SK-N-SH (cell line): ENCODE results near the gene BCO1. TPM values are rescaled to one million over a fixed set of nuclear protein-coding genes. Genes with fewer than 3 reads are reported as not detected.

Experiments used
- CTCF ChIA-PET: fragments of 300-600, 350-600 bp; formaldehyde crosslinking; extraction: SDS; loops from one replicate; lab custom pipeline; 2021; lab: Yijun Ruan, JAX
- POLR2A ChIA-PET: fragments of 350-600 bp; sonication (Branson Sonifier 250); formaldehyde crosslinking; extraction: SDS; loops from one replicate; lab custom pipeline; 2020; ENCODE audit warnings: antibody characterized with exemption, inconsistent platforms; lab: Yijun Ruan, JAX
- DNase-seq: peaks from one replicate; pipeline ENCODE4 v3.0.0; 2012
- H2AFZ ChIP-seq: fragments of 200-600 bp; sonication (generic); 2 replicates; pipeline ENCODE4 v1.8.1; 2016; ENCODE audit warnings: antibody characterized with exemption, mild to moderate bottlenecking, low read depth
- H3F3A ChIP-seq: fragments of 200-600 bp; sonication (generic); replicated peaks from 2 replicates; pipeline ENCODE3; 2016; ENCODE audit warnings: antibody characterized with exemption, mild to moderate bottlenecking; ENCODE audit not compliant: insufficient read depth
- H3K27ac ChIP-seq, 2 experiments: fragments of 200-500 bp in 1 of 2; fragments of 200-600 bp in 1 of 2; sonication (Bioruptor generic) in 1 of 2; sonication (generic), shearing (Covaris generic) in 1 of 2; 2 replicates each; pipeline versions ENCODE4 v1.5.1 to v1.6.1; 2014 to 2016; ENCODE audit warnings: low read depth in 2 of 2, inconsistent platforms in 1 of 2, low read length in 1 of 2, mild to moderate bottlenecking in 1 of 2, mixed read lengths in 1 of 2
- H3K27me3 ChIP-seq: fragments of 200-600 bp; sonication (generic), shearing (Covaris generic); 2 replicates; pipeline ENCODE4 v1.6.1; 2016; ENCODE audit warnings: mixed run types; ENCODE audit not compliant: insufficient read depth
- H3K36me3 ChIP-seq, 2 experiments: fragments of 200-500 bp in 1 of 2; fragments of 200-600 bp in 1 of 2; sonication (Bioruptor generic) in 1 of 2; sonication (generic) in 1 of 2; replicated peaks in 1 of 2; 2 replicates each; pipeline versions ENCODE3 to v1.5.1; 2014 to 2016; ENCODE audit warnings: low read length in 1 of 2, mild to moderate bottlenecking in 1 of 2; ENCODE audit not compliant: insufficient read depth in 2 of 2, control insufficient read depth in 1 of 2
- H3K4me1 ChIP-seq, 2 experiments: fragments of 200-500 bp in 1 of 2; fragments of 200-600 bp in 1 of 2; sonication (Bioruptor generic) in 1 of 2; sonication (generic), shearing (Covaris generic) in 1 of 2; 2 replicates each; pipeline versions ENCODE4 v1.5.1 to v1.6.1; 2014 to 2016; ENCODE audit warnings: low read depth in 1 of 2, low read length in 1 of 2, mixed run types in 1 of 2; ENCODE audit not compliant: insufficient read depth in 2 of 2, control insufficient read depth in 1 of 2
- H3K4me2 ChIP-seq: fragments of 200-600 bp; sonication (generic), shearing (Covaris generic); 2 replicates; pipeline ENCODE4 v1.6.1; 2017; ENCODE audit warnings: mixed run types
- H3K4me3 ChIP-seq, 2 experiments: fragments of 200-500 bp in 1 of 2; fragments of 200-600 bp in 1 of 2; sonication (Bioruptor generic) in 1 of 2; sonication (generic), shearing (Covaris generic) in 1 of 2; 2 replicates each; pipeline versions ENCODE4 v1.5.1 to v1.8.1; 2014 to 2016; ENCODE audit warnings: low read depth in 2 of 2, inconsistent platforms in 1 of 2, low read length in 1 of 2, mild to moderate bottlenecking in 1 of 2, mixed read lengths in 1 of 2, moderate library complexity in 1 of 2
- H3K79me2 ChIP-seq: fragments of 200-600 bp; sonication (generic); 2 replicates; pipeline ENCODE4 v1.8.1; 2017; ENCODE audit warnings: mild to moderate bottlenecking; ENCODE audit not compliant: insufficient read depth
- H3K9ac ChIP-seq: fragments of 200-600 bp; sonication (generic); 2 replicates; pipeline ENCODE4 v1.6.1; 2017; ENCODE audit warnings: mixed run types
- H3K9me2 ChIP-seq: fragments of 200-600 bp; sonication (generic); 2 replicates; pipeline ENCODE4 v1.6.1; 2017; ENCODE audit warnings: mixed run types
- H3K9me3 ChIP-seq: fragments of 200-600 bp; sonication (generic); 2 replicates; pipeline ENCODE4 v1.6.1; 2017; ENCODE audit warnings: mixed run types, mild to moderate bottlenecking, moderate library complexity
- H4K20me1 ChIP-seq: fragments of 200-600 bp; sonication (generic); 2 replicates; pipeline ENCODE4 v1.6.1; 2017; ENCODE audit warnings: mild to moderate bottlenecking, mixed run types; ENCODE audit not compliant: insufficient read depth
- CHD2 ChIP-seq: fragments of 150-350 bp; IDR thresholded peaks from 2 replicates; pipeline ENCODE4 v1.6.1; 2018; ENCODE audit warnings: low read length; ENCODE audit not compliant: partially characterized antibody
- CTCF ChIP-seq: fragments of 200-600 bp; sonication (generic); IDR thresholded peaks from 2 replicates; pipeline ENCODE4 v1.6.1; 2017; ENCODE audit warnings: antibody characterized with exemption, mild to moderate bottlenecking, moderate library complexity
- EP300 ChIP-seq, 2 experiments: IDR thresholded peaks; 2 replicates each; pipeline versions ENCODE4 v1.4.0 to v1.6.1; 2012; ENCODE audit warnings: borderline replicate concordance in 1 of 2, low read depth in 1 of 2, low read length in 1 of 2
- FOXJ3 ChIP-seq: sonication (generic); formaldehyde crosslinking; IDR thresholded peaks from 2 replicates; pipeline ENCODE4 v1.5.1; 2020; ENCODE audit warnings: mild to moderate bottlenecking, missing genetic modification reagents
- FOXM1 ChIP-seq: IDR thresholded peaks from 2 replicates; pipeline ENCODE4 v1.4.0; 2012; ENCODE audit warnings: low read depth, mild to moderate bottlenecking
- GABPA ChIP-seq: IDR thresholded peaks from 2 replicates; pipeline ENCODE4 v1.4.0; 2012; ENCODE audit warnings: low read depth, mild to moderate bottlenecking
- GATA2 ChIP-seq: sonication (generic); formaldehyde crosslinking; IDR thresholded peaks from 2 replicates; pipeline ENCODE4 v1.5.0; 2020; ENCODE audit warnings: mild to moderate bottlenecking, missing genetic modification reagents
- JUND ChIP-seq: IDR thresholded peaks from 2 replicates; pipeline ENCODE4 v1.4.0; 2012
- MEF2A ChIP-seq: IDR thresholded peaks from 2 replicates; pipeline ENCODE4 v1.4.0; 2012; ENCODE audit warnings: low read depth, borderline replicate concordance
- MXI1 ChIP-seq: IDR thresholded peaks from 2 replicates; pipeline ENCODE4 v1.6.1; 2012; ENCODE audit warnings: mild to moderate bottlenecking, low read depth, low read length, improper control_type of control experiment
- NRF1 ChIP-seq: IDR thresholded peaks from 2 replicates; pipeline ENCODE4 v1.6.1; 2012; ENCODE audit warnings: low read depth, mild to moderate bottlenecking, low read length
- RAD21 ChIP-seq: IDR thresholded peaks from 2 replicates; pipeline ENCODE4 v1.6.1; 2012; ENCODE audit warnings: mild to moderate bottlenecking, low read length
- RCOR1 ChIP-seq: fragments of 150-350 bp; IDR thresholded peaks from 2 replicates; pipeline ENCODE4 v1.6.1; 2017; ENCODE audit warnings: antibody characterized with exemption, low read length
- REST ChIP-seq: IDR thresholded peaks from 2 replicates; pipeline ENCODE4 v1.6.1; 2012; ENCODE audit warnings: mild to moderate bottlenecking, low read depth, low read length, moderate library complexity
- RXRA ChIP-seq: IDR thresholded peaks from 2 replicates; pipeline ENCODE4 v1.4.0; 2012; ENCODE audit warnings: low read depth, mild to moderate bottlenecking, borderline replicate concordance
- SIN3A ChIP-seq: IDR thresholded peaks from 2 replicates; pipeline ENCODE4 v1.6.1; 2012; ENCODE audit warnings: low read depth, mild to moderate bottlenecking, low read length, moderate library complexity, borderline replicate concordance
- SMC3 ChIP-seq: IDR thresholded peaks from 2 replicates; pipeline ENCODE4 v1.6.1; 2012; ENCODE audit warnings: low read depth, low read length, improper control_type of control experiment
- TAF1 ChIP-seq: IDR thresholded peaks from 2 replicates; pipeline ENCODE4 v1.6.1; 2012; ENCODE audit warnings: low read depth, mild to moderate bottlenecking, low read length, moderate library complexity, borderline replicate concordance
- TEAD4 ChIP-seq: IDR thresholded peaks from 2 replicates; pipeline ENCODE4 v1.4.0; 2012; ENCODE audit warnings: mild to moderate bottlenecking, borderline replicate concordance; ENCODE audit not compliant: insufficient read depth
- YY1 ChIP-seq: IDR thresholded peaks from 2 replicates; pipeline ENCODE4 v1.4.0; 2012; ENCODE audit warnings: low read depth, mild to moderate bottlenecking
- WGBS: methylation state at CpG from one replicate; pipeline ENCODE4 v1.1.6; 2017; ENCODE audit warnings: low lambda C conversion rate; 5-methylcytosine and 5-hydroxymethylcytosine counted together
- polyA plus RNA-seq, 3 experiments: library from polyadenylated mRNA; depleted of rRNA; stranded (reverse); fragments of >200 nt; gene quantifications; 2 replicates each; pipeline ENCODE4 v1.2.3, GENCODE V29; 2012
- TF ChIP-seq, protein P1 (sequence below): IDR thresholded peaks from 2 replicates; pipeline ENCODE4 v1.4.0; 2012; ENCODE audit warnings: low read depth, borderline replicate concordance
- TF ChIP-seq, protein P2 (sequence below): fragments of 150-350 bp; IDR thresholded peaks from 2 replicates; pipeline ENCODE4 v1.6.1; 2017; ENCODE audit warnings: antibody characterized with exemption, low read length, low read depth, borderline replicate concordance

The BCO1 gene
- polyA plus RNA-seq, 1 of the 3 experiments (the other 2 are of a cell fraction) = 0.02 TPM

DNA sequence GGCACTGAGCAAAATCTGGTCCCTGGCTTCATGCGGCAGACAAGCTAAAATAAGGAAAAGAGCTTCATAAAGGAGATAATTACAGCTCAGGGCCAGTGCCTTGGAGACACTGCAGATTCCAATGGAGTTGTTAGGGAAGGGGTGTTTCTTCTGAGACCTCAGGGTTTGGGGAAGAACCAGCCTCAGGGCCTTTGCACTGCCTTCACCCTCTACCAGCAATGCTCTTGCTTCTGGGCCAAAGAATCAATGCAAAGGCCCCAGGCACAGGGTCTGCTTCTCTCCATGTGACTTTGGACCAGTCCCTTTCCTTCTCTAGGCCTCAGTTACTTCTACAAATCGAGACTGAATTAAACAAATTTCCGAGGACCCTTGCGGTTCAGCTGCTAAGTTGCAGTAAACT is 40.0 kb downstream of the BCO1 start:
- no peak overlapping the region for H3K4me3 ChIP-seq
- no peaks in the 10 kb centered on the region for H3K9me2 ChIP-seq
- CTCF ChIA-PET = no interaction called here
- POLR2A ChIA-PET = interaction anchor here (1.1 kb wide), 1 partner anchor 202 kb away, joined by 3 read pairs; the partner anchor contains the start of gene C16orf46
- no peak overlapping the region for H2AFZ ChIP-seq
- H3K4me2 ChIP-seq = no peak overlapping the region
- H3K36me3 ChIP-seq = no peaks in the 10 kb centered on the region
- H3K79me2 ChIP-seq = no peaks in the 10 kb centered on the region
- 86% methylated on average over 4 of the region's 4 CpGs for whole genome bisulfite sequencing
- H3K27ac ChIP-seq = no peak overlapping the region
- no peaks in the 10 kb centered on the region for H3F3A ChIP-seq
- peaks cover 0 to 8% of the 10 kb centered on the region in 2 experiments; a peak in 1 of 4 replicates for H3K4me1 ChIP-seq
- no peak for DNase-seq
- H3K27me3 ChIP-seq = no peaks in the 10 kb centered on the region
- H4K20me1 ChIP-seq = no peaks in the 10 kb centered on the region
- no peak for TF ChIP-seq MEF2A
- TF ChIP-seq SIN3A = no peak
- TF ChIP-seq JUND = no peak
- TF ChIP-seq FOXJ3 (CRISPR knock-in tag) = no peak
- no peak for TF ChIP-seq RAD21
- TF ChIP-seq TEAD4 = no peak
- TF ChIP-seq, all 33 proteins: peak for 0
- H3K9me3 ChIP-seq = no peaks in the 10 kb centered on the region
- no peak overlapping the region for H3K9ac ChIP-seq

DNA sequence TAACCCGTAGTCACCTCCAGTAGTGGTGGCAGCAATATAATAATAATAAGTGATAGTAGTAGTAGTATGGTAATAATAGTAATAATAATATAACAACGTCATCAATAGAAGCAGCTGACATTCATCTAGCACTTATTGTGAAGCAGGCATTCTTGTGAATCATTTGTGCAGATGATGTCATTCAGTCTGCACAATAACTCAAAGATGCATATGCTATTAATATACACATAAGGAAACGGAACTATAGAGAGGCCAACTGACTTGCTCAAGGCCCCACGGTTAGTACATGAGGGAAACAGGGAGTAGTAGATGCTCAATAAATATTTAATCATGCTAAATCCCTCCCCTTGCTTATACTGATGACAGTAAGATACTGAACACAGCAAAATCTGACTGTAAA is 40.9 kb downstream of the BCO1 start:
- DNase-seq = no peak
- Histone ChIP-seq H3K79me2 (no peaks in the 10 kb centered on the region), H4K20me1 (no peaks in the 10 kb centered on the region), H3F3A (no peaks in the 10 kb centered on the region), H3K4me3 (no peak overlapping the region), H3K36me3 (no peaks in the 10 kb centered on the region), H3K4me2 (no peak overlapping the region), H2AFZ (no peak overlapping the region), H3K9ac (no peak overlapping the region), H3K27me3 (no peaks in the 10 kb centered on the region), H3K9me3 (no peaks in the 10 kb centered on the region), H3K4me1 (peaks cover 0 to 8% of the 10 kb centered on the region in 2 experiments; a peak in 1 of 4 replicates), H3K27ac (no peak overlapping the region), H3K9me2 (no peaks in the 10 kb centered on the region)
- WGBS = 37% methylated on average over 4 of the region's 4 CpGs
- ChIA-PET CTCF (no interaction called here), POLR2A (no interaction called here)
- TF ChIP-seq REST = no peak
- TF ChIP-seq GABPA = no peak
- no peak for TF ChIP-seq EP300 (IDR thresholded peaks at IDR 0.05; ENCODE audit: borderline replicate concordance in 1 of 2, low read depth in 1 of 2, low read length in 1 of 2)
- no peak for TF ChIP-seq RAD21
- no peak for TF ChIP-seq FOXJ3 (CRISPR knock-in tag)
- TF ChIP-seq NRF1 = no peak
- TF ChIP-seq, protein P1, sequence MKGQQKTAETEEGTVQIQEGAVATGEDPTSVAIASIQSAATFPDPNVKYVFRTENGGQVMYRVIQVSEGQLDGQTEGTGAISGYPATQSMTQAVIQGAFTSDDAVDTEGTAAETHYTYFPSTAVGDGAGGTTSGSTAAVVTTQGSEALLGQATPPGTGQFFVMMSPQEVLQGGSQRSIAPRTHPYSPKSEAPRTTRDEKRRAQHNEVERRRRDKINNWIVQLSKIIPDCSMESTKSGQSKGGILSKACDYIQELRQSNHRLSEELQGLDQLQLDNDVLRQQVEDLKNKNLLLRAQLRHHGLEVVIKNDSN = no peak
- no peak for TF ChIP-seq CTCF
- no peak for TF ChIP-seq MXI1
- no peak for TF ChIP-seq CHD2
- TF ChIP-seq RCOR1 = no peak
- no peak for TF ChIP-seq JUND
- no peak for TF ChIP-seq YY1
- no peak for TF ChIP-seq MEF2A
- TF ChIP-seq TAF1 = no peak
- TF ChIP-seq, protein P2, sequence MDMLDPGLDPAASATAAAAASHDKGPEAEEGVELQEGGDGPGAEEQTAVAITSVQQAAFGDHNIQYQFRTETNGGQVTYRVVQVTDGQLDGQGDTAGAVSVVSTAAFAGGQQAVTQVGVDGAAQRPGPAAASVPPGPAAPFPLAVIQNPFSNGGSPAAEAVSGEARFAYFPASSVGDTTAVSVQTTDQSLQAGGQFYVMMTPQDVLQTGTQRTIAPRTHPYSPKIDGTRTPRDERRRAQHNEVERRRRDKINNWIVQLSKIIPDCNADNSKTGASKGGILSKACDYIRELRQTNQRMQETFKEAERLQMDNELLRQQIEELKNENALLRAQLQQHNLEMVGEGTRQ = no peak
- TF ChIP-seq SMC3 = no peak
- no peak for TF ChIP-seq GATA2 (CRISPR knock-in tag)
- no peak for TF ChIP-seq FOXM1
- no peak for TF ChIP-seq RXRA
